SK-N-MC (cell line): ENCODE results near the gene AK4.

Source experiments
- EZH2 ChIP-seq: fragments of 200-600 bp; sonication (generic); IDR thresholded peaks from one replicate; pipeline ENCODE4 v1.6.1; 2017; ENCODE audit warnings: antibody characterized with exemption
- POLR2AphosphoS5 ChIP-seq: IDR thresholded peaks from 2 replicates; pipeline ENCODE4 v1.6.1; 2012; ENCODE audit warnings: mild to moderate bottlenecking, low read depth, low read length, borderline replicate concordance

DNA sequence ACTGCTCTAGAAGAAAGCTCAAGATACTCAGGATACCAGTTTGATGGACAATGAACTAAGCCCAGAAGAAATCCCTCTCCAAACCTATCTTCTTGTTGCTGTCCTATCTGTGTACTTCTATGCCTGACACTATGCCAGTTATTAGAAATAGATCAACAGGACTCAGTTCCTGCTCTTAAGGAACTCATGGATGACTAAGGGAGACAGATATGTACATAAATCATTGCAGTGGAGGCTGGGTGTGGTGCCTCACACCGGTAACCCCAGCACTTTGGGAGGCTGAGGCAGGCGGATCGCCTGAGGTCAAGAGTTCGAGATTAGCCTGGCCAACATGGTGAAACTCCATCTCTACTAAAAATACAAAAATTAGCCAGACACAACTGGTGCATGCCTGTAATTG is 42.4 kb upstream of the AK4 start:
- TF ChIP-seq POLR2AphosphoS5 (no peak), EZH2 (no peak)
